GM18907 (cell line): ENCODE data around the gene CNOT4.
"Not testable (repeated sequence)": the region's sequence is repeated elsewhere in the genome, so short reads cannot be mapped to it uniquely, and the experiment has no call there.

Experiments
- ATAC-seq: cut with Tn5 transposase; IDR thresholded peaks from one replicate; pipeline ENCODE4 v1.9.1; 2021; ENCODE audit warnings: mild to moderate bottlenecking, moderate library complexity; ENCODE audit not compliant: unreplicated experiment

CNOT4 gene

GRCh38 chr7:135459076-135459475 is 50.8 kb downstream of the CNOT4 start:
- ATAC-seq, result no peak

- ATAC-seq, result no peak
Measured at GRCh38 chr7:135454060-135454459, 55.8 kb downstream of the CNOT4 start.

GRCh38 chr7:135449436-135449835 is 60.5 kb downstream of the CNOT4 start:
- no peak for ATAC-seq

- no peak for ATAC-seq
Measured at GRCh38 chr7:135448753-135449152, 61.1 kb downstream of the CNOT4 start.

- ATAC-seq, result no peak
Measured at GRCh38 chr7:135447748-135448147, 62.2 kb downstream of the CNOT4 start.

GRCh38 chr7:135445690-135446089 is 64.2 kb downstream of the CNOT4 start:
- no peak for ATAC-seq

- not testable (repeated sequence) for ATAC-seq
Measured at GRCh38 chr7:135445266-135445665, 64.6 kb downstream of the CNOT4 start.

- no peak for ATAC-seq
Measured at GRCh38 chr7:135441791-135442190, 68.1 kb downstream of the CNOT4 start.

GRCh38 chr7:135434047-135434446 is 75.9 kb downstream of the CNOT4 start:
- ATAC-seq, result no peak

- ATAC-seq, result no peak
Measured at GRCh38 chr7:135430626-135431025, 79.3 kb downstream of the CNOT4 start.

- no peak for ATAC-seq
Measured at GRCh38 chr7:135428879-135429278, 81.0 kb downstream of the CNOT4 start.

GRCh38 chr7:135428011-135428410 is 81.9 kb downstream of the CNOT4 start:
- ATAC-seq, result no peak

GRCh38 chr7:135427166-135427565 is 82.7 kb downstream of the CNOT4 start:
- ATAC-seq, result no peak

- no peak for ATAC-seq
Measured at GRCh38 chr7:135425036-135425435, 84.9 kb downstream of the CNOT4 start.

- ATAC-seq, result no peak
Measured at GRCh38 chr7:135420786-135421185, 89.1 kb downstream of the CNOT4 start.

GRCh38 chr7:135416431-135416830 is 93.5 kb downstream of the CNOT4 start:
- no peak for ATAC-seq

GRCh38 chr7:135414850-135415439 is 95.0 kb downstream of the CNOT4 start:
- ATAC-seq, result no peak

- ATAC-seq, result no peak
Measured at GRCh38 chr7:135414208-135414607, 95.7 kb downstream of the CNOT4 start.

GRCh38 chr7:135411098-135411497 is 98.8 kb downstream of the CNOT4 start:
- no peak for ATAC-seq

- ATAC-seq, result no peak
Measured at GRCh38 chr7:135410543-135410942, 99.4 kb downstream of the CNOT4 start.

- ATAC-seq, result no peak
Measured at GRCh38 chr7:135409845-135410542, 99.9 kb downstream of the CNOT4 start.

GRCh38 chr7:135407884-135408283 is 102.0 kb downstream of the CNOT4 start:
- no peak for ATAC-seq

- no peak for ATAC-seq
Measured at GRCh38 chr7:135406918-135407317, 103.0 kb downstream of the CNOT4 start.
